Mucosa of rectum (tissue), 2 donors: ENCODE measurements around the gene EBF3.

Experiments
- H3K27ac ChIP-seq, 2 donors: one replicate each; pipeline ENCODE4 v1.7.0; 2013; ENCODE audit warnings: inconsistent platforms in 2 of 2, low read depth in 2 of 2, low read length in 2 of 2
- H3K27me3 ChIP-seq, 2 donors: one replicate each; pipeline ENCODE4 v1.7.0; 2013; ENCODE audit warnings: low read length in 2 of 2; ENCODE audit not compliant: control insufficient read depth in 2 of 2, insufficient read depth in 2 of 2
- H3K36me3 ChIP-seq, 2 donors: one replicate each; pipeline ENCODE4 v1.7.0; 2013; ENCODE audit warnings: low read length in 2 of 2; ENCODE audit not compliant: control insufficient read depth in 2 of 2, insufficient read depth in 2 of 2
- H3K4me1 ChIP-seq, 2 donors: one replicate each; pipeline ENCODE4 v1.7.0; 2013; ENCODE audit warnings: low read length in 2 of 2, mild to moderate bottlenecking in 1 of 2; ENCODE audit not compliant: control insufficient read depth in 2 of 2, insufficient read depth in 2 of 2
- H3K4me3 ChIP-seq, 2 donors: one replicate each; pipeline ENCODE4 v1.7.0; 2013; ENCODE audit warnings: low read length in 2 of 2
- H3K9ac ChIP-seq, 2 donors: one replicate each; pipeline ENCODE4 v1.7.0; 2013; ENCODE audit warnings: low read length in 2 of 2, low read depth in 1 of 2, mild to moderate bottlenecking in 1 of 2
- H3K9me3 ChIP-seq, 2 donors: one replicate each; pipeline ENCODE4 v1.7.0; 2013; ENCODE audit warnings: low read length in 2 of 2; ENCODE audit not compliant: control insufficient read depth in 2 of 2
- donor health status: healthy.
- donor health status: Normal muscosa, but diverticular disease.

Gene EBF3

GRCh38 chr10:129815898-129816655 lies 148.0 kb downstream of the EBF3 start:
- H3K9me3 ChIP-seq: no peaks in the 10 kb centered on the region
- no peak overlapping the region for H3K4me3 ChIP-seq
- no peaks in the 10 kb centered on the region for H3K27me3 ChIP-seq
- no peaks in the 10 kb centered on the region for H3K36me3 ChIP-seq
- no peak overlapping the region for H3K27ac ChIP-seq
- H3K9ac ChIP-seq: no peak overlapping the region
- no peaks in the 10 kb centered on the region for H3K4me1 ChIP-seq

DNA sequence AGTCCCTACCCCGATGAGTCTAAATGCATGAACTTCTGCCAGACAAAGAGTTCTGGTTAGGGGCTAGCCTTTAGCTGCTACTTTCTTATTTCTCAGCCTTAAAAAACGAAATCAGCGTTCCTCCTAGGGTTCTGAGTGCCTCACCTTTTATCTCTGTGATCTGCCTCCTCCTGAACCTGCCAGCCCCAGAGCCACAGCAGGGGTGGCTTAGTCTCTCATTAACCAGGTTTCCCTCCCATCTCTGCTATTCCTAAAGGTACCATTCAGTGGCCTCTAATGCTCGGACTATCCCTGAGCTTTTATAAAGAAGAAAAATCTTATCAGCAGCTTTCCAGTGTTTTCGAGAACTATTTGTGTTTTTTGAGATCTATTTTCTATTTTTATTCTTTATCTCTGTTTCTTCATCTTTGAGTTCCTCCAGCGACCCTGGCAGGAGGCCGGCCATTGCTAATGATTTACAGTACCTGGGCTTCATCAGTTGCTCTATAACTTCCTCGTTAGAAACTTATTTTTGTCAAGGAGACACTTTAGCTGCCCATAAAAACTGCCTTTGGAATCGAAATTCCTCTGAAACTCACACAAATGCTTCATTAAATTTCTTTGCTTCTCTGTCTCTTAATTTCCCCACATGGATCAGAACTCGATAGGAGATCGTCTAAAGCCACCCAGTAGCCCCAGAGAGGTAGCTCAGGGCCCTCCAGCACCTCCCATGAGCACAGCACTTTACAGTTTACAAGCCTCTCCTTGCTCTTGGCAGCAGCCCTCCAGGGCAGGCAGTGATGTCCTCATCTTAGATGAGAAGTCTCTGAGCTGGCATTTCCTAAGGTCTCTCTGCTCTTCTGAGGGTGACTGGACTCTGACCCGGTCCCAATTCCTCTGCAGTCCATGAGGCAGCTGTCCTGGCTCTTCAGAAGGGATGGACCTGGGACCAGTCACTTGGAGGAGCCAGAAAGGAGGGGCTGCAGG lies 149.1 kb downstream of the EBF3 start:
- no peaks in the 10 kb centered on the region for H3K9me3 ChIP-seq
- H3K27ac ChIP-seq: no peak overlapping the region
- H3K4me3 ChIP-seq: no peak overlapping the region
- no peaks in the 10 kb centered on the region for H3K36me3 ChIP-seq
- H3K4me1 ChIP-seq: no peaks in the 10 kb centered on the region
- H3K9ac ChIP-seq: no peak overlapping the region
- no peaks in the 10 kb centered on the region for H3K27me3 ChIP-seq

DNA sequence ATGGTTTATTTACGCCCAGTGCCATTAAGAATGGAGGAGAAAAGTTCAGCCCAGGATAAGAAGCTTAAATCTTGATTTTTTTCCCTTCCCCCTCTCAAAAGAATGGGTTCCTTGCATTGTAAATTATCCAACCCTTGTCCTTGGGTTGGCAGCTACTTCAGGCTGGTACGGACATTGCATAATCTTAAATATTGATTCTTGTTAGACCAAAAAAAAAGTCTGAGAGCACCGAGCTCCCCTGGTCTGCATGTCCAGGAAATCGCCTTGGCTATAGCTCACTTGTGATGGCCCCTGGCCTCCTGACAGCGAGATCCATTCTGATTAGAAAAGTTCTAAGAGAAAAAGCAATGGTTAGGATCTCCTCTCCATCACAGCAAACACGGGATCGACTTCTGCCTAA lies 151.7 kb downstream of the EBF3 start:
- Histone ChIP-seq H3K27ac (no peak overlapping the region), H3K9ac (no peak overlapping the region), H3K4me1 (no peaks in the 10 kb centered on the region), H3K9me3 (no peaks in the 10 kb centered on the region), H3K36me3 (no peaks in the 10 kb centered on the region), H3K4me3 (no peak overlapping the region), H3K27me3 (no peaks in the 10 kb centered on the region)

DNA sequence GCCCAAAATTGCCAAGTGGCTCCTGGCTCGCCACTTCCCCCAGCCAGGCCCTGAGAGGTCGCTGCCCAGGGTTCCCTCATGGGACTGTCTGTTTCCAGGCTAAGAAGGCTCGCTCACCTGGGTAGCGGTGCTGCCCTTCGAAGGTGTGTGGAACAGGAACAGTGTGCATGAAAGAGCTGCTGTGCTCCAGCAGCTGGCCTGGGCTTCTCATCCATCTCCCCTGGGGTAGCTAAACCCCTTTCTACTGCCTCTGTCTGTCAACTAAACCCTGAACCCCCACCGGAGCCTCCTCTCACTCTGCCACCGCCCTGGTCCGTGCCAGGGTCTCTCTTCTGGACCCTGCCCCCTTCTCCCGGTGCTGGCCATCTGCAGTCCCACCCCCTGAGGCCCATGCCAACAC lies 152.9 kb downstream of the EBF3 start:
- Histone ChIP-seq H3K27me3 (no peaks in the 10 kb centered on the region), H3K4me3 (no peak overlapping the region), H3K36me3 (no peaks in the 10 kb centered on the region), H3K9ac (no peak overlapping the region), H3K27ac (no peak overlapping the region), H3K4me1 (no peaks in the 10 kb centered on the region), H3K9me3 (no peaks in the 10 kb centered on the region)

DNA sequence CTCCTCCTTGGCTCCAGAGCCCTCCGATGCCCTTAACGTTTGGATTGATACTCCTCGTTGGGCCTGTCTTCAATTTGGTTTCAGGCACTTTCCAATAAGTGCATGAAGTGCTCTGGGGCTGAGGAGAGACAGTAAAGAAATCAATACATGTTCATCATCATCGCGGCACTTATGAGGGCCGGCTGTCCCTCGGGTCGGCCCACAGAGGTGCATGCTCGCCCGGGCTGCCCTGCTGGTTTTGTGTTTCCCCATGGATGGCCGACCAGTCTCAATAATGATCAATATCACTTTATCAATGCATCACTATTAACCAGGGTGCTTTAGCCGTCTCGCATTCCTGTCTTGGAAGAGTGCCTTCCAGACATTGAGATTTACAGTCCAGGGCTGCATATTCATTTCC lies 154.2 kb downstream of the EBF3 start:
- Histone ChIP-seq H3K4me1 (no peaks in the 10 kb centered on the region), H3K9ac (no peak overlapping the region), H3K9me3 (peaks cover 0 to 3% of the 10 kb centered on the region in 2 donors), H3K27me3 (no peaks in the 10 kb centered on the region), H3K36me3 (no peaks in the 10 kb centered on the region), H3K27ac (no peak overlapping the region), H3K4me3 (no peak overlapping the region)

GRCh38 chr10:129809431-129809830 lies 154.6 kb downstream of the EBF3 start:
- no peaks in the 10 kb centered on the region for H3K4me1 ChIP-seq
- no peak overlapping the region for H3K27ac ChIP-seq
- no peak overlapping the region for H3K9ac ChIP-seq
- H3K36me3 ChIP-seq: no peaks in the 10 kb centered on the region
- H3K27me3 ChIP-seq: no peaks in the 10 kb centered on the region
- no peak overlapping the region for H3K4me3 ChIP-seq
- H3K9me3 ChIP-seq: peaks cover 0 to 3% of the 10 kb centered on the region in 2 donors

GRCh38 chr10:129808092-129808983 lies 155.7 kb downstream of the EBF3 start:
- no peak overlapping the region for H3K4me3 ChIP-seq
- H3K27me3 ChIP-seq: no peaks in the 10 kb centered on the region
- peaks cover 0 to 3% of the 10 kb centered on the region in 2 donors for H3K9me3 ChIP-seq
- no peaks in the 10 kb centered on the region for H3K4me1 ChIP-seq
- no peak overlapping the region for H3K27ac ChIP-seq
- H3K9ac ChIP-seq: no peak overlapping the region
- no peaks in the 10 kb centered on the region for H3K36me3 ChIP-seq

GRCh38 chr10:129807211-129807610 lies 156.9 kb downstream of the EBF3 start:
- Histone ChIP-seq H3K27me3 (no peaks in the 10 kb centered on the region), H3K9ac (no peak overlapping the region), H3K27ac (no peak overlapping the region), H3K9me3 (peaks cover 0 to 3% of the 10 kb centered on the region in 2 donors), H3K36me3 (no peaks in the 10 kb centered on the region), H3K4me1 (no peaks in the 10 kb centered on the region), H3K4me3 (no peak overlapping the region)

DNA sequence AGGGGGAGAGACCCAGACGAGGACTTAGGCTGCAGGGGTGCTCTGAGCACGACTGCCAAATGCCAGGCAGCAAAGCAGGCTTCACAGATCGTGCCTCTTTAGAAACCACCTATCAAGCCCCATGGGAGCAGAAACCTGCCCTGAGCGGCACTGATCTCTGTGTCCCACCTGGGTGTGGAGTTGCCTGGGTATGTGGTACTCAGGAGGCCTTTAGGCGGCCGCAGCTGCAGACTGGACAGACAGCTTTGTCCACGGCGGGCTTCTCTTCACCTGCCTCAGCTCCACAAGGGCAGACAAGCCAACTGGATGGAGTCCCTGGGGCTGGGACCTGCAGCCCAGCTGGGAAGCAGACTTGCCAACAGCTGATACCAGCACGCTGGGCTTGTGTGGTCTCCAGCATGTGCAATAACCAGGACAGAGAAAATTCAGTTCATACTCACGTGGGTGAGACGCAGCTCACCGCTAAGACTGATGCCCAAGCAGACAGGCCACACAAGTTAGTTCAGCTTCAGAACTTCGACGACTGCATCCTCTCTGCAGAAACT lies 163.2 kb downstream of the EBF3 start:
- H3K9me3 ChIP-seq: peaks cover 0 to 1% of the 10 kb centered on the region in 2 donors
- no peak overlapping the region for H3K27ac ChIP-seq
- no peaks in the 10 kb centered on the region for H3K27me3 ChIP-seq
- no peak overlapping the region for H3K4me3 ChIP-seq
- H3K9ac ChIP-seq: no peak overlapping the region
- H3K36me3 ChIP-seq: no peaks in the 10 kb centered on the region
- no peaks in the 10 kb centered on the region for H3K4me1 ChIP-seq
